ENCODE measurements around the gene CHKA. TPM values are rescaled to one million over a fixed set of nuclear protein-coding genes. Genes with fewer than 3 reads are reported as not detected.
A peak's percentile ranks its signal among the peaks of the same experiment; 100 is the strongest.

The CHKA gene
- total RNA-seq, 5 donors from 2014 or later (not counting 1 experiment from before 2014, with no cell fraction given): 4.4 to 19.4 (median 7.6) TPM

- Histone ChIP-seq H3K27me3 (replicated peaks in 1 of 2; ENCODE audit: control insufficient read depth in 2 of 2, extremely low read depth in 1 of 2, insufficient read depth in 2 of 2, low read length in 1 of 2) (no peaks in the 10 kb centered on the region), H3K9me3 (no peaks in the 10 kb centered on the region), H3K36me3 (ENCODE audit: control insufficient read depth in 2 of 2, extremely low read depth in 1 of 2, insufficient read depth in 1 of 2, low read length in 1 of 2) (peaks cover 8 to 24% of the 10 kb centered on the region in 2 donors), H3K27ac (ENCODE audit: low read length) (no peak overlapping the region), H3K4me3 (ENCODE audit: control insufficient read depth in 1 of 2, extremely low read depth in 1 of 2, low read length in 1 of 2) (no peak overlapping the region), H3K4me1 (ENCODE audit: control insufficient read depth in 1 of 2, extremely low read depth in 1 of 2, insufficient read depth in 2 of 2, low read length in 2 of 2) (peaks cover 8 to 74% of the 10 kb centered on the region in 2 experiments)
- over 99% methylated on average over 7 of the region's 13 CpGs for whole genome bisulfite sequencing (ENCODE audit: insufficient coverage)
- CTCF ChIA-PET: interaction anchor here in 1 of 2 donors (0.7 kb wide), 1 partner anchor 17 kb away, joined by 6 read pairs; no protein-coding TSS in a partner anchor
- Mint-ChIP-seq H3K9me3 (no peaks in the 10 kb centered on the region), H3K4me1 (peaks cover 24 to 45% (median 28%) of the 10 kb centered on the region in 3 donors), H3K27me3 (no peaks in the 10 kb centered on the region), H3K36me3 (peaks cover 3% of the 10 kb centered on the region), H3K4me3 (no peak overlapping the region), H3K27ac (peak overlapping the region in 1 of 2 donors; percentile 66)
- POLR2A ChIA-PET: no interaction called here
- ATAC-seq (replicated peaks in 1 of 4) (no peak), DNase-seq (no peak)
Observed at GRCh38 chr11:68035266-68035876, 85.8 kb downstream of the CHKA start.

GRCh38 chr11:68033708-68034045, 87.5 kb downstream of the CHKA start:
- POLR2A ChIA-PET: no interaction called here
- H3K27ac Mint-ChIP-seq: no peak overlapping the region
- no peaks in the 10 kb centered on the region for H3K9me3 ChIP-seq

DNA sequence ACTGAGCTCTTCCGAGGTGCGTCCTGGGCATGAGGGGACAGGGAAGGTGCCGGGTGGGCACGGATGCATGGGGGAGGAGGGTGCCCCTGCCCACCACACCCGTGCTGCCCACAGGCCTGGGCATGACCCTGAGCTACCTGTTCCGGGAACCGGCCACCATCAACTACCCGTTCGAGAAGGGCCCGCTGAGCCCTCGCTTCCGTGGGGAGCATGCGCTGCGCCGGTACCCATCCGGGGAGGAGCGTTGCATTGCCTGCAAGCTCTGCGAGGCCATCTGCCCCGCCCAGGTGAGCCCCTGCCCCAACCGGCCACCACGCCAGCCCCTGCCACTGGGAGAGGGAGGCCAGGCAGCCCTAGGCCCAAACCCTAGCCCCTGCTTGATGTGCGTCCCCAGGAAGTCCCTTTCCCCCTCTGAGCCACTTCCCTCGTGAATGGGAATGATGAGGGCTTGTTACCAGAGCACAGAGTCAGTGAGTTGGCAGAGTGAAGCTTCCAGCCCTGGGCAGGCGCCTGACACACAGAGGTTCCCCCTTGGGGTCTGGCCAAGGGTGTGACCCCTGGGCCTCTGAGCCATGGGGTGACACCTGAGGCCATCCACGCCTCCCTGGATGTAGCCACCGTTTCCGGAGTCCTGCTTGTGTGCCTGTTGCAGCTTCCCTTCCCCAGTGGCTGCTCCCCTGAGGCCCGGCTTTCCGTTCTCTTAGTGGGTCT, 88.0 kb downstream of the CHKA start:
- no peak overlapping the region for H3K27ac Mint-ChIP-seq
- Histone ChIP-seq H3K27ac (ENCODE audit: low read length) (no peak overlapping the region), H3K4me1 (ENCODE audit: control insufficient read depth in 1 of 2, extremely low read depth in 1 of 2, insufficient read depth in 2 of 2, low read length in 2 of 2) (peaks cover 4 to 61% of the 10 kb centered on the region in 2 experiments), H3K4me3 (ENCODE audit: control insufficient read depth in 1 of 2, extremely low read depth in 1 of 2, low read length in 1 of 2) (no peak overlapping the region), H3K36me3 (ENCODE audit: control insufficient read depth in 2 of 2, extremely low read depth in 1 of 2, insufficient read depth in 1 of 2, low read length in 1 of 2) (peaks cover 8 to 24% of the 10 kb centered on the region in 2 donors), H3K9me3 (no peaks in the 10 kb centered on the region), H3K27me3 (replicated peaks in 1 of 2; ENCODE audit: control insufficient read depth in 2 of 2, extremely low read depth in 1 of 2, insufficient read depth in 2 of 2, low read length in 1 of 2) (no peaks in the 10 kb centered on the region)
- H3K36me3 Mint-ChIP-seq: peaks cover 3% of the 10 kb centered on the region
- no peak for ATAC-seq (replicated peaks in 1 of 4)
- WGBS (ENCODE audit: insufficient coverage): 97% methylated on average over 25 of the region's 29 CpGs
- peaks cover 28 to 51% (median 38%) of the 10 kb centered on the region in 3 donors for H3K4me1 Mint-ChIP-seq
- H3K27me3 Mint-ChIP-seq: no peaks in the 10 kb centered on the region
- no peak for DNase-seq
- CTCF ChIA-PET: no interaction called here
- POLR2A ChIA-PET: interaction anchor here in 1 of 2 donors (0.6 kb wide), 1 partner anchor 426 kb away, joined by 3 read pairs; no protein-coding TSS in a partner anchor
- no peaks in the 10 kb centered on the region for H3K9me3 Mint-ChIP-seq
- peak overlapping the region in 1 of 3 donors; percentile 33 for H3K4me3 Mint-ChIP-seq

More at GRCh38 chr11:68033708-68034045, 87.5 kb downstream of the CHKA start:
- H3K27me3 Mint-ChIP-seq: no peaks in the 10 kb centered on the region
- Histone ChIP-seq H3K27me3 (replicated peaks in 1 of 2; ENCODE audit: control insufficient read depth in 2 of 2, extremely low read depth in 1 of 2, insufficient read depth in 2 of 2, low read length in 1 of 2) (no peaks in the 10 kb centered on the region), H3K4me1 (ENCODE audit: control insufficient read depth in 1 of 2, extremely low read depth in 1 of 2, insufficient read depth in 2 of 2, low read length in 2 of 2) (peaks cover 6 to 66% of the 10 kb centered on the region in 2 experiments), H3K27ac (ENCODE audit: low read length) (no peak overlapping the region), H3K36me3 (ENCODE audit: control insufficient read depth in 2 of 2, extremely low read depth in 1 of 2, insufficient read depth in 1 of 2, low read length in 1 of 2) (peaks cover 8 to 24% of the 10 kb centered on the region in 2 donors), H3K4me3 (ENCODE audit: control insufficient read depth in 1 of 2, extremely low read depth in 1 of 2, low read length in 1 of 2) (no peak overlapping the region)
- no peaks in the 10 kb centered on the region for H3K9me3 Mint-ChIP-seq
- H3K4me3 Mint-ChIP-seq: peak overlapping the region in 1 of 3 donors; percentile 33
- H3K4me1 Mint-ChIP-seq: peaks cover 28 to 50% (median 38%) of the 10 kb centered on the region in 3 donors
- no peak for ATAC-seq (replicated peaks in 1 of 4)
- peaks cover 3% of the 10 kb centered on the region for H3K36me3 Mint-ChIP-seq
- WGBS (ENCODE audit: insufficient coverage): 97% methylated on average over 11 of the region's 12 CpGs
- CTCF ChIA-PET: no interaction called here
- no peak for DNase-seq

GRCh38 chr11:68032003-68032402, 89.2 kb downstream of the CHKA start:
- Mint-ChIP-seq H3K36me3 (peaks cover 3% of the 10 kb centered on the region), H3K4me3 (peak overlapping the region; percentile 91 to 96 (median 95)), H3K4me1 (peaks cover 23 to 43% (median 32%) of the 10 kb centered on the region in 3 donors), H3K27ac (peak overlapping the region; percentile 72 to 89), H3K27me3 (no peaks in the 10 kb centered on the region), H3K9me3 (no peaks in the 10 kb centered on the region)
- Histone ChIP-seq H3K27me3 (replicated peaks in 1 of 2; ENCODE audit: control insufficient read depth in 2 of 2, extremely low read depth in 1 of 2, insufficient read depth in 2 of 2, low read length in 1 of 2) (no peaks in the 10 kb centered on the region), H3K4me1 (ENCODE audit: control insufficient read depth in 1 of 2, extremely low read depth in 1 of 2, insufficient read depth in 2 of 2, low read length in 2 of 2) (peaks cover 4 to 49% of the 10 kb centered on the region in 2 experiments), H3K4me3 (ENCODE audit: control insufficient read depth in 1 of 2, extremely low read depth in 1 of 2, low read length in 1 of 2) (no peak overlapping the region), H3K36me3 (ENCODE audit: control insufficient read depth in 2 of 2, extremely low read depth in 1 of 2, insufficient read depth in 1 of 2, low read length in 1 of 2) (peaks cover 8 to 24% of the 10 kb centered on the region in 2 donors), H3K27ac (ENCODE audit: low read length) (no peak overlapping the region), H3K9me3 (no peaks in the 10 kb centered on the region)
- no peak for ATAC-seq (replicated peaks in 1 of 4)
- WGBS (ENCODE audit: insufficient coverage): 83% methylated on average over 2 of the region's 9 CpGs
- no peak for DNase-seq
- POLR2A ChIA-PET: no interaction called here
- CTCF ChIA-PET: no interaction called here

- ATAC-seq (replicated peaks in 1 of 4): peak in 2 of 4 experiments; percentile 2 to 3
- Mint-ChIP-seq H3K27me3 (no peaks in the 10 kb centered on the region), H3K36me3 (peaks cover 3% of the 10 kb centered on the region), H3K9me3 (no peaks in the 10 kb centered on the region), H3K4me1 (peaks cover 19 to 35% (median 29%) of the 10 kb centered on the region in 3 donors), H3K27ac (peak overlapping the region; percentile 89 to 94), H3K4me3 (peak overlapping the region; percentile 91 to 96 (median 95))
- DNase-seq: peak in 3 of 35 experiments; percentile 12 to 46 (median 15)
- Histone ChIP-seq H3K27ac (ENCODE audit: low read length) (peak overlapping the region; percentile 76), H3K4me3 (ENCODE audit: control insufficient read depth in 1 of 2, extremely low read depth in 1 of 2, low read length in 1 of 2) (peak overlapping the region; percentile 62 to 84), H3K9me3 (no peaks in the 10 kb centered on the region), H3K27me3 (replicated peaks in 1 of 2; ENCODE audit: control insufficient read depth in 2 of 2, extremely low read depth in 1 of 2, insufficient read depth in 2 of 2, low read length in 1 of 2) (no peaks in the 10 kb centered on the region), H3K36me3 (ENCODE audit: control insufficient read depth in 2 of 2, extremely low read depth in 1 of 2, insufficient read depth in 1 of 2, low read length in 1 of 2) (peaks cover 8 to 24% of the 10 kb centered on the region in 2 donors), H3K4me1 (ENCODE audit: control insufficient read depth in 1 of 2, extremely low read depth in 1 of 2, insufficient read depth in 2 of 2, low read length in 2 of 2) (peaks cover 4 to 40% of the 10 kb centered on the region in 2 experiments)
- POLR2A ChIA-PET: interaction anchor here in 1 of 2 donors (0.5 kb wide), 1 partner anchor 346 kb away, joined by 3 read pairs; no protein-coding TSS in a partner anchor
- CTCF ChIA-PET: no interaction called here
- 11% methylated on average over 5 of the region's 10 CpGs for WGBS (ENCODE audit: insufficient coverage)
Observed at GRCh38 chr11:68031144-68031464, 90.1 kb downstream of the CHKA start.

DNA sequence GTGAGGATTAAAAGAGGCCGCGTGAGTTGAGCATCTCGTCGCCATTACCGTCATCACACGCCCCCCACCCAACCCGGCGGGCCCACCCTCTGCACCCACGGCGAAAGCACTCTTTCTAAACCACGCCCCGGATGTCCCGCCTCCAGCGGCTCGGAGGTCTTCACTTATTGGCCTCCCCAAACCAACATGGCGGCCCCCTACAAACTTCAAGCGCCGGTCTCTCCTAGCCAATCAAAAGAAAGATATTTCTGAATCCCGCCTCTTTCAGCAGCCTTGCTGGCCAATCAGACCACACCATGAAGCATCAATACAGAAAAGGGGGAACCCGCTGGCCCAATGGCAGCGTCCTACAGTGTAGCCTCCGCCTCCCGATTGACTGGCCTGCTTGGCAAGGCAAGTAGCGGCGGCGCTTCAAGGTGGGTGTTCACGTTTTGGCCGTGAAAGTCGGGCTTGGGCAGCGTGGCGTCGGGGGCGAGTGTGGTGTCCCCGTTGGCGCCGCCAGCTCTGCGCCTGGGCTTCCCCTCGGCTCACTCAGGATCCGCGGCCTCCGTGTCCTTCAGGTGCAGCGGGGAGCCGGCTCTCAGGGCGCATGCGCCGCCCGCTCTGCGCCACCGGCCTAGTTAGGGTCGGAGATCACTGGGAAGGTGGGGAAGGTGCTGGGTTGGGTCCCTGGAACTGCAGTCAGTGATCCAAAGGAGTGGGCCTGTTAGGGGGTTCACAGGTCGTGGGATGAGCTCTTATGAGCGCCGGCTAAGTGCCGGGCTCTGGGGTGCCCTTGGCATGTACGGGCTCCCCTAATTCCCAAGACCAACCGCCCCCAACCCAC, 90.7 kb downstream of the CHKA start, which contains the start of gene NDUFS8:
Gene NDUFS8, plus strand, starts transcription at position 364 of the 826 bp plus-strand sequence. CDS start 1,471 bp downstream, outside the sequence.
- H3K4me1 ChIP-seq (ENCODE audit: control insufficient read depth in 1 of 2, extremely low read depth in 1 of 2, insufficient read depth in 2 of 2, low read length in 2 of 2): peaks cover 4 to 36% of the 10 kb centered on the region in 2 experiments
- peak within 1 kb of the TSS; percentile 76 for H3K27ac ChIP-seq (ENCODE audit: low read length)
- H3K27me3 Mint-ChIP-seq: no peaks in the 10 kb centered on the region
- DNase-seq: peak; percentile 88 to 98 (median 95)
- peaks cover 19 to 30% (median 29%) of the 10 kb centered on the region in 3 donors for H3K4me1 Mint-ChIP-seq
- H3K36me3 ChIP-seq (ENCODE audit: control insufficient read depth in 2 of 2, extremely low read depth in 1 of 2, insufficient read depth in 1 of 2, low read length in 1 of 2): peaks cover 8 to 24% of the 10 kb centered on the region in 2 donors
- peak within 1 kb of the TSS; percentile 62 to 84 for H3K4me3 ChIP-seq (ENCODE audit: control insufficient read depth in 1 of 2, extremely low read depth in 1 of 2, low read length in 1 of 2)
- ChIA-PET POLR2A (no interaction called here), CTCF (no interaction called here)
- H3K27me3 ChIP-seq (replicated peaks in 1 of 2; ENCODE audit: control insufficient read depth in 2 of 2, extremely low read depth in 1 of 2, insufficient read depth in 2 of 2, low read length in 1 of 2): no peaks in the 10 kb centered on the region
- H3K4me3 Mint-ChIP-seq: peak within 1 kb of the TSS; percentile 91 to 96 (median 95)
- peak; percentile 94 to 96 (median 95) for ATAC-seq (replicated peaks in 1 of 4)
- peak within 1 kb of the TSS; percentile 89 to 94 for H3K27ac Mint-ChIP-seq
- no peaks in the 10 kb centered on the region for H3K9me3 ChIP-seq
- no peaks in the 10 kb centered on the region for H3K9me3 Mint-ChIP-seq
- WGBS (ENCODE audit: insufficient coverage): under 1% methylated on average over 28 of the region's 56 CpGs
- peaks cover 3% of the 10 kb centered on the region for H3K36me3 Mint-ChIP-seq
